IMR-90 (cell line): ENCODE results near the gene ING5. TPM values are rescaled to one million over a fixed set of nuclear protein-coding genes. Genes with fewer than 3 reads are reported as not detected.

Source experiments
- ATAC-seq: fragments of 200-7000 bp; cut with Tn5 transposase; 2 replicates; pipeline ENCODE4 v1.9.1; 2020; ENCODE audit warnings: low read depth, mild to moderate bottlenecking, moderate library complexity
- BruUV-seq: library from RNA; stranded (reverse); fragments of 400-500 nt; replicated peaks from 2 replicates; lab custom pipeline; 2021; lab: Mats Ljungman, UMichigan
- CTCF ChIA-PET: fragments of 300-600 bp; formaldehyde crosslinking; extraction: SDS; loops from one replicate; lab custom pipeline; 2021; ENCODE audit warnings: antibody characterized with exemption; lab: Yijun Ruan, JAX
- POLR2A ChIA-PET: fragments of 300-600 bp; sonication (Branson Sonifier 250); formaldehyde crosslinking; loops from one replicate; lab custom pipeline; 2022; ENCODE audit warnings: antibody characterized with exemption; ENCODE audit not compliant: unreplicated experiment; lab: Charles Lee
- DNase-seq: peaks from one replicate; pipeline ENCODE4 v3.0.0; 2013
- H2AFZ ChIP-seq: replicated peaks from 2 replicates; pipeline ENCODE3; 2013; ENCODE audit warnings: low read length, mild to moderate bottlenecking; ENCODE audit not compliant: poor library complexity
- H2AK5ac ChIP-seq: 2 replicates; pipeline ENCODE4 v1.6.1; 2013; ENCODE audit warnings: low read depth, low read length, inconsistent platforms
- H2AK9ac ChIP-seq: replicated peaks from 2 replicates; pipeline ENCODE3; 2013; ENCODE audit warnings: mild to moderate bottlenecking, low read depth, low read length, moderate library complexity; ENCODE audit not compliant: poor library complexity
- H2BK120ac ChIP-seq: 2 replicates; pipeline ENCODE4 v1.6.1; 2013; ENCODE audit warnings: low read depth, low read length, inconsistent platforms
- H2BK15ac ChIP-seq: 3 replicates; pipeline ENCODE4 v1.6.1; 2013; ENCODE audit warnings: low read depth, low read length, inconsistent platforms
- H2BK20ac ChIP-seq: 2 replicates; pipeline ENCODE4 v1.6.1; 2013; ENCODE audit warnings: low read depth, mild to moderate bottlenecking, inconsistent platforms, low read length, moderate library complexity
- H2BK5ac ChIP-seq: 2 replicates; pipeline ENCODE4 v1.6.1; 2013; ENCODE audit warnings: mild to moderate bottlenecking, low read depth, low read length, inconsistent platforms; ENCODE audit not compliant: poor library complexity, severe bottlenecking
- H3K14ac ChIP-seq: replicated peaks from 2 replicates; pipeline ENCODE4 v1.6.1; 2013; ENCODE audit warnings: low read depth, low read length, inconsistent platforms
- H3K18ac ChIP-seq: 2 replicates; pipeline ENCODE4 v1.6.1; 2013; ENCODE audit warnings: low read depth, low read length, control low read depth
- H3K23ac ChIP-seq: 2 replicates; pipeline ENCODE4 v1.6.1; 2013; ENCODE audit warnings: low read depth, low read length, inconsistent platforms
- H3K27ac ChIP-seq: 2 replicates; pipeline ENCODE4 v1.5.1; 2013; ENCODE audit warnings: mild to moderate bottlenecking, control low read depth, low read length; ENCODE audit not compliant: insufficient read depth
- H3K27me3 ChIP-seq: 2 replicates; pipeline ENCODE4 v1.6.1; 2013; ENCODE audit warnings: low read length; ENCODE audit not compliant: control insufficient read depth, insufficient read depth
- H3K36me3 ChIP-seq: 2 replicates; pipeline ENCODE4 v1.6.1; 2013; ENCODE audit warnings: low read length, mixed read lengths; ENCODE audit not compliant: control insufficient read depth, insufficient read depth
- H3K4ac ChIP-seq: 2 replicates; pipeline ENCODE4 v1.6.1; 2013; ENCODE audit warnings: low read depth, low read length, inconsistent platforms
- H3K4me1 ChIP-seq: 2 replicates; pipeline ENCODE4 v1.6.1; 2013; ENCODE audit warnings: low read length, mixed read lengths; ENCODE audit not compliant: control insufficient read depth, insufficient read depth
- H3K4me2 ChIP-seq: 2 replicates; pipeline ENCODE4 v1.6.1; 2013; ENCODE audit warnings: low read depth, mild to moderate bottlenecking, control low read depth, low read length, moderate library complexity
- H3K4me3 ChIP-seq: 2 replicates; pipeline ENCODE4 v1.5.1; 2013; ENCODE audit warnings: low read depth, mild to moderate bottlenecking, control low read depth, low read length, moderate library complexity; ENCODE audit not compliant: insufficient read depth
- H3K56ac ChIP-seq: 2 replicates; pipeline ENCODE4 v1.6.1; 2013; ENCODE audit warnings: low read length, inconsistent platforms; ENCODE audit not compliant: insufficient read depth; ENCODE audit errors: extremely low read depth
- H3K79me1 ChIP-seq, 2 experiments: 2 replicates each; pipeline ENCODE4 v1.6.1; 2013; ENCODE audit warnings: low read length in 2 of 2, inconsistent platforms in 1 of 2, low read depth in 1 of 2
- H3K9ac ChIP-seq: 2 replicates; pipeline ENCODE4 v1.6.1; 2013; ENCODE audit warnings: low read depth, low read length, control low read depth
- H3K9me1 ChIP-seq: 2 replicates; pipeline ENCODE4 v1.6.1; 2013; ENCODE audit warnings: low read length, inconsistent platforms; ENCODE audit not compliant: insufficient read depth
- H3K9me3 ChIP-seq: 2 replicates; pipeline ENCODE4 v1.6.1; 2013; ENCODE audit warnings: low read length; ENCODE audit not compliant: control insufficient read depth, insufficient read depth
- H4K20me1 ChIP-seq: 2 replicates; pipeline ENCODE4 v1.6.1; 2013; ENCODE audit warnings: low read length, inconsistent platforms; ENCODE audit not compliant: insufficient read depth
- H4K5ac ChIP-seq: 2 replicates; pipeline ENCODE4 v1.6.1; 2013; ENCODE audit warnings: mild to moderate bottlenecking, low read depth, low read length, control low read depth
- H4K8ac ChIP-seq, 2 experiments: 2 replicates each; pipeline ENCODE4 v1.6.1; 2013; ENCODE audit warnings: low read depth in 2 of 2, low read length in 2 of 2, control low read depth in 1 of 2, inconsistent platforms in 1 of 2
- H4K91ac ChIP-seq: 2 replicates; pipeline ENCODE4 v1.6.1; 2013; ENCODE audit warnings: low read depth, low read length, inconsistent platforms; ENCODE audit not compliant: insufficient read depth
- BHLHE40 ChIP-seq: fragments of 150-350 bp; IDR thresholded peaks from 2 replicates; pipeline ENCODE4 v1.6.1; 2016; ENCODE audit warnings: mild to moderate bottlenecking, low read depth, low read length
- CEBPB ChIP-seq: IDR thresholded peaks from 2 replicates; pipeline ENCODE4 v1.6.1; 2012; ENCODE audit warnings: low read depth, low read length, improper control_type of control experiment
- CHD1 ChIP-seq: IDR thresholded peaks from 2 replicates; pipeline ENCODE4 v1.6.1; 2012; ENCODE audit warnings: low read depth, low read length, improper control_type of control experiment
- MXI1 ChIP-seq: IDR thresholded peaks from 2 replicates; pipeline ENCODE4 v1.6.1; 2012; ENCODE audit warnings: low read depth, mild to moderate bottlenecking, low read length, moderate library complexity, borderline replicate concordance
- RFX5 ChIP-seq: IDR thresholded peaks from 2 replicates; pipeline ENCODE4 v1.8.0; 2012; ENCODE audit warnings: low read depth, mild to moderate bottlenecking, low read length, moderate library complexity
- WGBS, 2 experiments: methylation state at CpG; one replicate each; pipeline versions ENCODE4 v1.1.5 to v1.1.7; 2013; ENCODE audit warnings: missing lambda C conversion rate in 2 of 2; ENCODE audit not compliant: insufficient read length in 1 of 2; ENCODE audit errors: extremely low coverage in 2 of 2; 5-methylcytosine and 5-hydroxymethylcytosine counted together
- dilution Hi-C: fragments of 300-500 bp; cut with HindIII; formaldehyde crosslinking; loops from one replicate; pipeline ENCODE4 v1.14.3; 2018; ENCODE audit warnings: low sequenced_read_pairs; ENCODE audit not compliant: unreplicated experiment
- in situ Hi-C: fragments of 300-500 bp; cut with MboI; formaldehyde crosslinking; loops from 3 replicates; pipeline ENCODE4 v1.14.3; 2019; ENCODE audit warnings: low sequenced_read_pairs, inconsistent platforms, mixed read lengths
- intact Hi-C: fragments of 100-400 bp; cut with micrococcal nuclease; formaldehyde crosslinking; loops from 2 replicates; pipeline ENCODE4 v1.10.0; 2022
- polyA plus RNA-seq, 3 experiments: library from polyadenylated mRNA; depleted of rRNA; stranded (reverse); fragments of >200 nt; gene quantifications; 2 replicates each; pipeline ENCODE4 v1.2.3, GENCODE V29; 2012; ENCODE audit warnings: low replicate concordance in 1 of 3
- total RNA-seq: library from RNA; depleted of rRNA; stranded (reverse); fragments of >200 nt; gene quantifications from 2 replicates; pipeline ENCODE4 v1.2.3, GENCODE V29; 2012
- TF ChIP-seq, protein P1 (sequence below): fragments of 150-350 bp; IDR thresholded peaks from 2 replicates; pipeline ENCODE4 v1.6.1; 2017; ENCODE audit warnings: mild to moderate bottlenecking, antibody characterized with exemption, low read length, low read depth
- TF ChIP-seq, protein P2 (sequence below): fragments of 150-350 bp; IDR thresholded peaks from 2 replicates; pipeline ENCODE4 v1.6.1; 2016; ENCODE audit warnings: low read depth, mild to moderate bottlenecking, low read length, moderate library complexity, borderline replicate concordance

ING5 gene
- total and polyA plus RNA-seq, 2 of the 4 experiments (the other 2 are of a cell fraction), result 36.1 to 38.9 TPM

DNA sequence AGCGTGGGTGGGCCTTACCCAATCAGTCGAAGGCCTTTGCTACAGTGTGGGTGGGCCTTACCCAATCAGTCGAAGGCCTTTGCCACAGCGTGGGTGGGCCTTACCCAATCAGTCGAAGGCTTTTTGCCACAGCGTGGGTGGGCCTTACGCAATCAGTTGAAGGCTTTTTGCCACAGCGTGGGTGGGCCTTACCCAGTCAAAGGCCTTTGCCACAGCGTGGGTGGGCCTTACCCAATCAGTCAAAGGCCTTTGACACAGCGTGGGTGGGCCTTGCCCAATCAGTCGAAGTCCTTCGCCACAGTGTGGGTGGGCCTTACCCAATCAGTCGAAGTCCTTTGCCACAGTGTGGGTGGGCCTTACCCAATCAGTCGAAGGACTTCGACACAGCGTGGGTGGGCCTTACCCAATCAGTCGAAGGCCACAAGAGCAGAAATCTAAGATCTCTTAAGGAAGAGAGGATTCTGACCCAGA lies 58.5 kb downstream of the ING5 start:
- 100% methylated on average over 4 of the region's 17 CpGs; no CpG with 5 or more reads in 1 of the 2 experiments for WGBS, 2 experiments
- no peak overlapping the region for H2BK120ac ChIP-seq
- no peak overlapping the region for H2BK5ac ChIP-seq
- ChIA-PET POLR2A (no interaction called here), CTCF (no interaction called here)
- no peak overlapping the region for H4K5ac ChIP-seq
- BruUV-seq, result no TSS peak
- no peak overlapping the region for H3K18ac ChIP-seq
- no peak overlapping the region for H3K23ac ChIP-seq
- dilution Hi-C loops, result no loop called here
- peaks cover 0 to 5% of the 10 kb centered on the region in 2 experiments; a peak in 1 of 4 replicates for H3K79me1 ChIP-seq
- in situ Hi-C loops, result no loop called here
- H3K4me1 ChIP-seq, result no peaks in the 10 kb centered on the region
- peaks cover 7% of the 10 kb centered on the region for H4K20me1 ChIP-seq
- H3K4me3 ChIP-seq, result no peak overlapping the region
- DNase-seq, result no peak
- no peak overlapping the region for H3K27ac ChIP-seq
- no peak overlapping the region for H3K56ac ChIP-seq
- H3K9me3 ChIP-seq, result no peaks in the 10 kb centered on the region
- no peak overlapping the region for H3K4me2 ChIP-seq
- H4K91ac ChIP-seq, result no peak overlapping the region
- H2AK9ac ChIP-seq, result no peak overlapping the region
- no peak overlapping the region for H2BK20ac ChIP-seq
- peaks cover 33% of the 10 kb centered on the region for H3K36me3 ChIP-seq
- no peak overlapping the region for H2AK5ac ChIP-seq
- intact Hi-C loops, result no loop called here
- H3K9ac ChIP-seq, result no peak overlapping the region
- no peak overlapping the region for H2BK15ac ChIP-seq
- H3K27me3 ChIP-seq, result no peaks in the 10 kb centered on the region
- peak overlapping the region; percentile 32 for H2AFZ ChIP-seq
- no peak overlapping the region for H3K4ac ChIP-seq
- no peak for TF ChIP-seq MXI1
- TF ChIP-seq CHD1, result no peak
- TF ChIP-seq, protein P1, sequence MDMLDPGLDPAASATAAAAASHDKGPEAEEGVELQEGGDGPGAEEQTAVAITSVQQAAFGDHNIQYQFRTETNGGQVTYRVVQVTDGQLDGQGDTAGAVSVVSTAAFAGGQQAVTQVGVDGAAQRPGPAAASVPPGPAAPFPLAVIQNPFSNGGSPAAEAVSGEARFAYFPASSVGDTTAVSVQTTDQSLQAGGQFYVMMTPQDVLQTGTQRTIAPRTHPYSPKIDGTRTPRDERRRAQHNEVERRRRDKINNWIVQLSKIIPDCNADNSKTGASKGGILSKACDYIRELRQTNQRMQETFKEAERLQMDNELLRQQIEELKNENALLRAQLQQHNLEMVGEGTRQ, result no peak
- peak; percentile 56 for TF ChIP-seq CEBPB
- TF ChIP-seq, protein P2, sequence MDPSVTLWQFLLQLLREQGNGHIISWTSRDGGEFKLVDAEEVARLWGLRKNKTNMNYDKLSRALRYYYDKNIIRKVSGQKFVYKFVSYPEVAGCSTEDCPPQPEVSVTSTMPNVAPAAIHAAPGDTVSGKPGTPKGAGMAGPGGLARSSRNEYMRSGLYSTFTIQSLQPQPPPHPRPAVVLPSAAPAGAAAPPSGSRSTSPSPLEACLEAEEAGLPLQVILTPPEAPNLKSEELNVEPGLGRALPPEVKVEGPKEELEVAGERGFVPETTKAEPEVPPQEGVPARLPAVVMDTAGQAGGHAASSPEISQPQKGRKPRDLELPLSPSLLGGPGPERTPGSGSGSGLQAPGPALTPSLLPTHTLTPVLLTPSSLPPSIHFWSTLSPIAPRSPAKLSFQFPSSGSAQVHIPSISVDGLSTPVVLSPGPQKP, result no peak
- no peak for TF ChIP-seq RFX5
- no peak for TF ChIP-seq BHLHE40
- no peak for ATAC-seq
- H4K8ac ChIP-seq, result no peak overlapping the region
- no peak overlapping the region for H3K14ac ChIP-seq
- no peaks in the 10 kb centered on the region for H3K9me1 ChIP-seq
